ENCODE data around the gene SLAMF7.

DNA sequence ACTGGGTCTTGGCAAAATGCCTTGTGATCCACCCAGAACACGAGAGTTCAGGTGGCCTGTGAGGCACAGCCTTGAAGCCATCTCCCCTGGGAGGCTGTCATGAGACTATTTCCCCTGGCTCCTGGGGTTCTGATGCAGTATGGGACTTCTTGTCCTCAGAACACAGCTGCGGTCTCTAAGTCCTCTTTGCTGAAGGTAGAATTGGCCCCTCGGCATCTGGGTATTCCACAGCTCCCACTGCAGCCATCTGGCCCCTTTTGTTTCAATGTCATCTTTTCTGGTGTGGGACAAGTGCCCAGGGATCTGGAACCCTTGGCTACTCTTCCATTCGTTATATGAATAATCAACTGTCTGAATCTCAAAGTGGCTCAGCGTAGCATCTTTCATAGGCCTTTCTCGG lies 39.9 kb downstream of the SLAMF7 start:
- no peak for TF ChIP-seq CTCF (IDR thresholded peaks at IDR 0.05)
- no peak for TF ChIP-seq POLR2A (IDR thresholded peaks at IDR 0.05; ENCODE audit: low read length)
- TF ChIP-seq RFX5 (IDR thresholded peaks at IDR 0.05), result no peak
- TF ChIP-seq NR3C1 (IDR thresholded peaks at IDR 0.05), result no peak
- no peak for TF ChIP-seq JUNB (IDR thresholded peaks at IDR 0.05)
- no peak for TF ChIP-seq RAD21 (conservative IDR thresholded peaks at IDR 0.05 in 1 of 2, IDR thresholded peaks at IDR 0.05 in 1 of 2)
- TF ChIP-seq PHF8 (IDR thresholded peaks at IDR 0.05; ENCODE audit: borderline replicate concordance, low read depth), result no peak
- no peak for TF ChIP-seq MYC (IDR thresholded peaks at IDR 0.05; ENCODE audit: borderline replicate concordance, low read length)
- no peak for TF ChIP-seq EP300 (IDR thresholded peaks at IDR 0.05)
- TF ChIP-seq CEBPB (IDR thresholded peaks at IDR 0.05), result no peak

Data from A549 (cell line).